DOHH2 (cell line): ENCODE results near the gene TTC16.

Experiments used
- H3F3A ChIP-seq: fragments of 200-600 bp; sonication (generic), shearing (Covaris generic); 2 replicates; pipeline ENCODE4 v1.6.0; 2016; ENCODE audit warnings: antibody characterized with exemption, mild to moderate bottlenecking; ENCODE audit not compliant: control insufficient read depth, insufficient read depth
- H3K27ac ChIP-seq: fragments of 200-600 bp; sonication (generic); 2 replicates; pipeline ENCODE4 v1.5.1; 2014; ENCODE audit warnings: low read depth, mild to moderate bottlenecking, low read length, moderate library complexity
- H3K27me3 ChIP-seq: fragments of 200-600 bp; sonication (generic); 2 replicates; pipeline ENCODE4 v1.6.1; 2014; ENCODE audit warnings: mild to moderate bottlenecking, low read length, mixed read lengths; ENCODE audit not compliant: control insufficient read depth
- H3K36me3 ChIP-seq: fragments of 200-600 bp; sonication (generic); 2 replicates; pipeline ENCODE4 v1.6.1; 2014; ENCODE audit warnings: mild to moderate bottlenecking, low read length, moderate library complexity, mixed read lengths; ENCODE audit not compliant: control insufficient read depth
- H3K4me1 ChIP-seq: fragments of 200-600 bp; sonication (generic); 2 replicates; pipeline ENCODE4 v1.6.1; 2014; ENCODE audit warnings: mild to moderate bottlenecking, low read length, mixed read lengths; ENCODE audit not compliant: control insufficient read depth
- H3K4me2 ChIP-seq: fragments of 200-600 bp; sonication (generic); 2 replicates; pipeline ENCODE4 v1.6.0; 2014; ENCODE audit warnings: mild to moderate bottlenecking, low read length, moderate library complexity
- H3K4me3 ChIP-seq: fragments of 200-600 bp; sonication (generic); 2 replicates; pipeline ENCODE4 v1.5.1; 2014; ENCODE audit warnings: mild to moderate bottlenecking, low read length, mixed read lengths
- H3K79me2 ChIP-seq: fragments of 200-600 bp; sonication (generic); 2 replicates; pipeline ENCODE4 v1.6.1; 2014; ENCODE audit warnings: mild to moderate bottlenecking, low read length, mixed read lengths; ENCODE audit not compliant: control insufficient read depth
- H3K9me2 ChIP-seq: fragments of 200-600 bp; sonication (generic); replicated peaks from 2 replicates; pipeline ENCODE4 v1.6.1; 2014; ENCODE audit warnings: mild to moderate bottlenecking, low read length, mixed read lengths; ENCODE audit not compliant: control insufficient read depth
- H3K9me3 ChIP-seq: fragments of 200-600 bp; sonication (generic); 2 replicates; pipeline ENCODE4 v1.6.1; 2014; ENCODE audit warnings: antibody characterized with exemption, low read length, mixed read lengths; ENCODE audit not compliant: control insufficient read depth, insufficient read depth
- H4K20me1 ChIP-seq: fragments of 200-600 bp; sonication (generic); 2 replicates; pipeline ENCODE4 v1.6.0; 2014; ENCODE audit warnings: low read depth, mild to moderate bottlenecking, antibody characterized with exemption, low read length, moderate library complexity; ENCODE audit not compliant: control insufficient read depth, insufficient read depth
- EZH2phosphoT487 ChIP-seq: fragments of 200-600 bp; sonication (generic); IDR thresholded peaks from 2 replicates; pipeline ENCODE4 v1.6.1; 2017; ENCODE audit warnings: borderline replicate concordance, mild to moderate bottlenecking, antibody characterized with exemption, low read length, moderate library complexity, mixed read lengths
- TF ChIP-seq, protein P1 (sequence below): fragments of 200-600 bp; sonication (generic); IDR thresholded peaks from one replicate; pipeline ENCODE4 v1.5.1; 2014; ENCODE audit warnings: antibody characterized with exemption, mild to moderate bottlenecking, low read depth, low read length; ENCODE audit not compliant: poor library complexity, severe bottlenecking

The TTC16 gene

DNA sequence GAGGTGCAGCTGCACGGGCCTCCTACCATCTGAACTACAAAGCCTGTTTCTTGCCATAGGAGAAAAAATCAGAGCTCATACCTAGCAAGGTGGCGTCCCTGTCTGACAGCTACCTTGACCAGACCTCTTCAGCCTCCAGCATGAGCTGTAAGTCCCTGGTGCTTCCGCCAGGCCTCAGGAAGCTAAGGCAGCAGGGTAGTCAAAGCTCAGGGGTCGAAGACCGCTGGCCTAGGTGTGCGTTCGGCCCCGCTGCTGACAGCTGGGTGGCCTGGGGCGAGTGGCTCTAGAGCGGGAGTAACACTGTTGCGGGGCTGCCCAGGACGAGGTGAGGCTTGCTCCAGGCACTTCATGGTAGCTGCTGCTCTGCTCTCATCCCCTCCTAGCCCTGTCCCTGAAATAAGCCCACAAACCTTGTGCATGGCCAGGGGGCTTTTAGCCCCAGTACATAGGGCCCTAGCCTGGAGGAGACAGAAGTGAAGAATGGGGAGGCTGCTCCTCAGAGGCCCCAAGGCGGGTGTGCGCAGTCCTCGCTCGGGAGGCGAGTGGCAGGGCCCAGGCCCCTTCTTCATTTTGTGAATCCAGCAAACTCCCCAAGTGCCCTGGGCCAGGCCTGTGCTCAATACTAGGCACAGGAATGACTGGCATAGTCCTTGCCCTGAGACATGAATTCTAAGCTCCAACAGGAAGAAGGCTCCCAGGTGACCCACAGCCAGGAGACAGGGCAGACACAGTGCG lies 13.8 kb downstream of the TTC16 start:
- H3K9me3 ChIP-seq, result no peaks in the 10 kb centered on the region
- H3K4me3 ChIP-seq, result no peak overlapping the region
- H3F3A ChIP-seq, result no peaks in the 10 kb centered on the region
- H3K4me1 ChIP-seq, result peaks cover 10% of the 10 kb centered on the region
- no peaks in the 10 kb centered on the region for H3K9me2 ChIP-seq
- no peaks in the 10 kb centered on the region for H3K36me3 ChIP-seq
- TF ChIP-seq, protein P1, sequence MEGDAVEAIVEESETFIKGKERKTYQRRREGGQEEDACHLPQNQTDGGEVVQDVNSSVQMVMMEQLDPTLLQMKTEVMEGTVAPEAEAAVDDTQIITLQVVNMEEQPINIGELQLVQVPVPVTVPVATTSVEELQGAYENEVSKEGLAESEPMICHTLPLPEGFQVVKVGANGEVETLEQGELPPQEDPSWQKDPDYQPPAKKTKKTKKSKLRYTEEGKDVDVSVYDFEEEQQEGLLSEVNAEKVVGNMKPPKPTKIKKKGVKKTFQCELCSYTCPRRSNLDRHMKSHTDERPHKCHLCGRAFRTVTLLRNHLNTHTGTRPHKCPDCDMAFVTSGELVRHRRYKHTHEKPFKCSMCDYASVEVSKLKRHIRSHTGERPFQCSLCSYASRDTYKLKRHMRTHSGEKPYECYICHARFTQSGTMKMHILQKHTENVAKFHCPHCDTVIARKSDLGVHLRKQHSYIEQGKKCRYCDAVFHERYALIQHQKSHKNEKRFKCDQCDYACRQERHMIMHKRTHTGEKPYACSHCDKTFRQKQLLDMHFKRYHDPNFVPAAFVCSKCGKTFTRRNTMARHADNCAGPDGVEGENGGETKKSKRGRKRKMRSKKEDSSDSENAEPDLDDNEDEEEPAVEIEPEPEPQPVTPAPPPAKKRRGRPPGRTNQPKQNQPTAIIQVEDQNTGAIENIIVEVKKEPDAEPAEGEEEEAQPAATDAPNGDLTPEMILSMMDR, result no peak
- TF ChIP-seq EZH2phosphoT487, result no peak
- no peaks in the 10 kb centered on the region for H4K20me1 ChIP-seq
- no peaks in the 10 kb centered on the region for H3K79me2 ChIP-seq
- no peaks in the 10 kb centered on the region for H3K27me3 ChIP-seq
- no peak overlapping the region for H3K4me2 ChIP-seq
- no peak overlapping the region for H3K27ac ChIP-seq

DNA sequence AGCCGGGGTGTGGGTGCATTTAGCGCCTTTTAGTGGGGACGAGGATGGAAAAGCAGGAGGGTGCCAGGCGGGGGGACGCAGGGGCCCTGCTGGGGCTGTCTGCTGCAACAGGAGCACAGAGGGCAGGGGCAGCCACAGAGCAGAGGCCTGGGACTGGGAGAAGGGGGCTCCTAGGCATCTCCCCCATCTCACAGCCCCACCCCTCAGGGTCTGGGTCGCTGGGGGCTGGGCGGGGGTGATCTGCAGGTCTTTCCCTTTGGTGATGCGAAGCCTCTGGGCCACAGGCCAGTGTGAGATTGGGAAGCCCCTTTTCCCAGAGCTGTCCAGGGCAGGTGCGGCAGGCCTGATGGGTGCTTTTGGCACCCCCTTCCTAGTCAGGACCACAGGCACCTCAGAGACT lies 14.4 kb downstream of the TTC16 start:
- no peaks in the 10 kb centered on the region for H3K36me3 ChIP-seq
- TF ChIP-seq EZH2phosphoT487, result no peak
- TF ChIP-seq, protein P1, result no peak
- H3K4me2 ChIP-seq, result no peak overlapping the region
- no peaks in the 10 kb centered on the region for H3K9me2 ChIP-seq
- no peaks in the 10 kb centered on the region for H3K9me3 ChIP-seq
- no peaks in the 10 kb centered on the region for H3K27me3 ChIP-seq
- H3K4me3 ChIP-seq, result no peak overlapping the region
- no peaks in the 10 kb centered on the region for H3F3A ChIP-seq
- H3K27ac ChIP-seq, result no peak overlapping the region
- no peaks in the 10 kb centered on the region for H4K20me1 ChIP-seq
- H3K79me2 ChIP-seq, result no peaks in the 10 kb centered on the region
- H3K4me1 ChIP-seq, result peaks cover 10% of the 10 kb centered on the region

DNA sequence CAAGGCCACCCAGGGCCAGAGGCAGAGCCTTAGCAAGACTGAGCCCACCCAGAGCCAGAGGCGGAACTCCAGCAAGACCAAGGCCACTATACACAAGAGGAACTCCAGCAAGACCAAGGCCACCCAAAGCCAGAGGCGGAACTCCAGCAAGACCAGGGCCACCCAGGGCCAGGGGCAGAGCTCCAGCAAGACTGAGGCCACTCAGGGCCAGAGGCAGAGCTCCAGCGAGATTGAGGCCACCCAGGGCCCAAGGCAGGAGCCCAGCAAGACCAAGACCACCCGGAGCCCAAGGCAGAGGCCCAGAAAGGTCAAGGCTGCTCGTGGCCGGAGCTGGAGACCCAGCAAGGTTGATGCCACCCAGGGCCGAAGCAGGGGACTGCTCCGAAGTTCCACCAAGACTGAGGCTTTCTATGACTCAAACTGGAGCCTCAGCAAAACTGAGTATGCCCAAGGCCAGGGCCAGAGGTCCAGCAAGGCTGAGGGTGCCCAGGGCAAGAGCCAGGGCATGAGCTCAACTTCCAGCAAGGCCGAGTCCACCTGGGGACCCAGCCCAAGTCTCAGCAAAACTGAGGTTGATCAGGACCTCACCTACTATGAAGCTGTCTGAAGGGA lies 15.0 kb downstream of the TTC16 start:
- Histone ChIP-seq H3K36me3 (no peaks in the 10 kb centered on the region), H4K20me1 (no peaks in the 10 kb centered on the region)
- TF ChIP-seq EZH2phosphoT487, result no peak

DNA sequence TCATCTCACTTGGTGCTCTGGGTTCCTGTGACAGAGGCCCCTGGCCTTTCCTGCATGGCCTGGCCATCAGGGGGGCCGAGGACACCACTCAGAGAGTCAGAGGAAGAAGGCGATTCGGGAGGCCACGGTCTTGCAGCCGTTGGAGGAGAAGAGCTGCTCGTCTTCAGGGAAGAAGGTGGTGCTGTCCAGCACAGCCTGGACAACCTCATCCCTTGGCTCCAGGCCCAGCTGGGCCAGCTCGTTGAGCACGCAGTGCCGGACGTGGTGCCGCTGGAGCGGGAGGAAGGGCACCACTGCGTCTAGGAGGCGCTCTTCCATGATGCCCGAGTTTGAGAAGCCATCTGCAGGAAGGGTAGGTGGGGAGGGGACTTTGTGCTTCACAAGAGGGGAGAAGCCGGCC lies 16.1 kb downstream of the TTC16 start:
- Histone ChIP-seq H3K4me1 (peaks cover 17% of the 10 kb centered on the region), H3K36me3 (no peaks in the 10 kb centered on the region), H3K79me2 (no peaks in the 10 kb centered on the region), H4K20me1 (no peaks in the 10 kb centered on the region), H3K9me2 (no peaks in the 10 kb centered on the region), H3F3A (no peaks in the 10 kb centered on the region), H3K4me3 (no peak overlapping the region), H3K4me2 (no peak overlapping the region), H3K27me3 (no peaks in the 10 kb centered on the region), H3K9me3 (no peaks in the 10 kb centered on the region), H3K27ac (no peak overlapping the region)
- TF ChIP-seq EZH2phosphoT487, result no peak
- TF ChIP-seq, protein P1, result no peak

More for the DNA sequence above, 15.0 kb downstream of the TTC16 start:
- H3F3A ChIP-seq, result no peaks in the 10 kb centered on the region
- H3K4me2 ChIP-seq, result no peak overlapping the region
- H3K4me3 ChIP-seq, result no peak overlapping the region
- no peaks in the 10 kb centered on the region for H3K9me2 ChIP-seq
- H3K27ac ChIP-seq, result no peak overlapping the region
- no peaks in the 10 kb centered on the region for H3K9me3 ChIP-seq
- H3K79me2 ChIP-seq, result no peaks in the 10 kb centered on the region
- no peaks in the 10 kb centered on the region for H3K27me3 ChIP-seq
- H3K4me1 ChIP-seq, result peaks cover 16% of the 10 kb centered on the region
